GM12872 (cell line): ENCODE results near the gene COL4A2.

ENCODE experiments used
- CTCF ChIP-seq: IDR thresholded peaks from 3 replicates; pipeline ENCODE4 v1.5.1; 2011; ENCODE audit warnings: low read depth, mild to moderate bottlenecking, low read length, moderate library complexity; ENCODE audit not compliant: insufficient read depth

The COL4A2 gene

GRCh38 chr13:110503979-110504499, 197.0 kb downstream of the COL4A2 start:
- no peak for TF ChIP-seq CTCF

GRCh38 chr13:110505594-110505993, 198.5 kb downstream of the COL4A2 start:
- TF ChIP-seq CTCF, result no peak

GRCh38 chr13:110506396-110506795, 199.3 kb downstream of the COL4A2 start:
- TF ChIP-seq CTCF, result no peak

- TF ChIP-seq CTCF, result no peak
Measured at GRCh38 chr13:110506859-110507566, 199.9 kb downstream of the COL4A2 start.

- peak; percentile 19; the same call in 1 of the 3 replicates for TF ChIP-seq CTCF
Measured at GRCh38 chr13:110507678-110508381, 200.7 kb downstream of the COL4A2 start.

GRCh38 chr13:110509478-110509926, 202.4 kb downstream of the COL4A2 start:
- no peak for TF ChIP-seq CTCF

- no peak for TF ChIP-seq CTCF
Measured at GRCh38 chr13:110509971-110510786, 203.1 kb downstream of the COL4A2 start.
